Anterior cingulate cortex (tissue), 58 donors: Measurements from ENCODE around the gene KIAA0586.
"Not testable (repeated sequence)": the region's sequence is repeated elsewhere in the genome, so short reads cannot be mapped to it uniquely, and the experiment has no call there.

Experiments used
- DNase-seq, 58 donors: peaks; one replicate each; lab custom pipeline; 2025; lab: John Stamatoyannopoulos, UW

The KIAA0586 gene

DNA sequence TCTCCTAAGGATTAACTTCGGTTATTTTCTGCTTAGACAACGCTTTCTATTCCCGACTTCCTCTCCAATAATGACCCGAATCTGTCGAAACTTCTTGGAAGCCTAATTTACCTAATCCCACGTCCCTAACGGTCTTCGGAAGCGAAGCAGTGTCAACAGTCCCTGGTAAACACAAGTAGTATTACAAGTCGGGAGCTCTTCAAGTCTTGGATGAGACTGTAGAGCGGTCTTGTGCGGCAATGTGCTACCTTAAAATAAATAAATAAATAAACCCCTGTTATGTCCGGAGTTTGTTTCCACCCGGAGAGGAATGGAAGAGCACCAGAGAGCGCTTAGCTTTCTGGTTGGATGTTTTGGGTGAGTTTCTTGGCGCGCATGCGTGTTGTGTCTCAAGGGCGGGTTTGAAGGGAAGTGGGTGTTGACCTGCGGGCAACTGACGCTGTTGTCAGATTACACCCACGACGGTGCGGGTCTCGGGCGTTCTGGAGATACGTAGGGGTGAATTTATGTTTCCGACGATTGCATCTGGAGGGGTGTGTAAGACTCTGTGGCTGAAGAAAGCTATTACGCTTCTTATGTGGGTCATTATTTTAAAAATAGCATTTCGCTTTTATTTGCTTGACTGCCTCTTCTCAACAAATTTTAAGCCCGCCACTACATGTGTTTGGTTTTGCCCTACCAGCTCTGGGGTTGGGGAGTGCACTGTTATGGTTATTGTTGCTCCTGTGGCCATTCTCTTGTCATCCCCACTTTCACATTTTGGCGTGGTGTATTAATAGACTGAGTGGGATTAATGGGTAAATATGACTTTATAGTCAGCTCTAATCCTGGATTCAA is at the start of gene KIAA0586, which contains the start of gene TIMM9:
TSS of gene KIAA0586 (plus strand) at position 439 of the 837 bp plus-strand sequence. CDS start 546 bp downstream, outside the sequence.
TSS of gene TIMM9 (minus strand) at position 251 of the 837 bp plus-strand sequence. CDS start 15,586 bp downstream, outside the sequence.
- DNase-seq: peak; percentile 41 to 94 (median 88)

DNA sequence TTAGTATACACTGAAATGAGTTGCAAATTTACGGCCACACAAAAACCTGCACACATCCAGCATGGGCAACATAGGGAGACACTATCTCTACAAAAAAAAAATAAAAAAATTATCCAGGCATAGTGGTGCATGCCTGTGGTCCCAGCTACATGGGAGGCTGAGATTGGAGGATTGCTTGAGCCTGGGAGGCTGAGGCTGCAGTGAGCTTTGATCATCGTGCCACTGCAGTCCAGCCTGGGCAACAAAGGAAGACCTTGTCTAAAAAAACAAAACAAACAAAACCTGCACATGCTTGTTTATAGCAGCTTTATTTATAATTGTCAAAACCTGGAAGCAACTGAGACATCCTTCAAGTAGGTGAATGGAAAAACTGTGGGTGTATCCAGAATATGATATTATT is 36.7 kb upstream of the KIAA0586 start:
- DNase-seq: no peak

DNA sequence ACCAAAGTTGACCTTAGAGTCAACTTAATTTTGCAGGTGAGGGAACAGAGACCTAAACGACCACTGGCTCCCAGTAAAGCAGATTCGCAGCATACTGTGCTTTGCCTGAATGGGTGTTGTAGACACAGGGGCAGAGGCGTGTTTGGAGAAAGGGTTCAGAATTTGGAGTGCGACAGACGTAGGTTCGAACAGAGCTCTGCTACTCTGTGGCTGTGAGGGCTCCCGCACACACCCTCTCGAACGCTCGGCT is 32.0 kb upstream of the KIAA0586 start:
- peak in 1 of 58 donors; percentile 46 for DNase-seq

GRCh38 chr14:58395812-58396788 is 31.4 kb upstream of the KIAA0586 start, which contains the start of gene TOMM20L:
Gene TOMM20L (plus strand): TSS chr14:58395930. CDS start chr14:58395958, 28 bp downstream.
- DNase-seq: peak in 39 of 58 donors; percentile 6 to 66 (median 20)

- DNase-seq: peak in 1 of 58 donors; percentile 0
These were observed 30.4 kb upstream of the KIAA0586 start for GRCh38 chr14:58397156-58397555.

DNA sequence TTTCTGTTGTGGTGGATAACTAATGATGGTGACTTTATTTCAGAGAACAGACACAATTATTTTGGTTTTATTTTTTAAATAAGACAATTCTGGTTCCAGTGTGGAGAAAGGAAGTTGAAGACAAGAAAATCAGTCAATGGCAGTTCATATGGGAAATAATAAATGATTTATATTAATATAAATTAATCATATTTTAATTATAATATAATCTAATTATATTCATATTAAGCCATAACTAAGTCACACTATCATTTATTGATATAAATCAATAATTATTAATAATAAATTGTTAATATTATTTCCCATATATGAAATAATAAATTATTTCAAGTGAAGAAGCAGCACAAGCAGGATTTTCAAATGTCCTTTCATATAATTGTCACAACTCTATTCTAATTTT is 29.0 kb upstream of the KIAA0586 start:
- no peak for DNase-seq

GRCh38 chr14:58398895-58399294 is 28.6 kb upstream of the KIAA0586 start:
- no peak for DNase-seq

- no peak for DNase-seq
These were observed 25.9 kb upstream of the KIAA0586 start for GRCh38 chr14:58401587-58401986.

DNA sequence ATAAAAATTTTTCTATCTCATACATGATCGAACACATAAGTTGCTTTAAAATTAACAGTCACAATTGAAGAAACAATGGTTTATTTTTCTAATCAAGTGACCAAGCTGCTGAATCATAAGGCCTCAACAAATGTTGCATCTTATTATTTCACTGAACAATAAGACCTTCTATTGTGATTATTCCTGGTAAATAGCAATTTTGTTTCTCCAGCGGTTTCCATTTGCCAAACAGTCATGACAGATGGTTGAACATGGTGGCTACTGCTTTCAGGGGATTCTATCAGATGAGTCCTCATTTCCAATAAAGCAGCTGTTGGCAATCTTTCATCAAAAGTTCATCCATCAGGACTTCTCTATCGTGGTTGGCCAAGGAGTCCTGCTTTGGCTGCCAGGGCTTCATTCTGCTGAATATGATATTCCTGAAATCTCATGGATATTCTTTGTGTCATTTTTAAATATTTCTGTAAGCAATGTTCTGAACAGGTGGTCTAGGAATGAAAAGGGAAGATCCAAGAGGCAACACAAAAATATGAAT is 18.8 kb upstream of the KIAA0586 start:
- DNase-seq: peak in 6 of 58 donors; percentile 7 to 45 (median 14)

- DNase-seq: no peak
These were observed 12.7 kb upstream of the KIAA0586 start for GRCh38 chr14:58414845-58415244.

- no peak for DNase-seq
These were observed 11.6 kb upstream of the KIAA0586 start for GRCh38 chr14:58415636-58416547.

DNA sequence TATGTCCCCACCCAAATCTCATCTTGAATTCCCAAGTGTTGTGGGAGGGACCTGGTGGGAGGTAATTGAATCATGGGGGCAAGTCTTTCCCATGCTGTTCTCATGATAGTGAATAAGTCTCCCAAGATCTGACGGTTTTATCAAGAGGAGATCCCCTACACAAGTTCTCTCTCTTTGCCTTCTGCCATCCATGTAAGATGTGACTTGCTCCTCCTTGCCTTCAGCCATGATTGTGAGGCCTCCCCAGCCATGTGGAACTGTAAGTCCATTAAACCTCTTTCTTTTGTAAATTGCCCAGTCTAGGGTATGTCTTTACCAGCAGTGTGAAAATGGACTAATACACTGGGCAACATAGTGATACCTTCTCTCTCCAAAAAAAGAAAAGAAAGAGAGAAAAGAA is 10.6 kb upstream of the KIAA0586 start:
- DNase-seq: not testable (repeated sequence)

GRCh38 chr14:58426670-58427280 is 744 bp upstream of the KIAA0586 start:
- peak in 56 of 58 donors; percentile 1 to 80 (median 50) for DNase-seq

DNA sequence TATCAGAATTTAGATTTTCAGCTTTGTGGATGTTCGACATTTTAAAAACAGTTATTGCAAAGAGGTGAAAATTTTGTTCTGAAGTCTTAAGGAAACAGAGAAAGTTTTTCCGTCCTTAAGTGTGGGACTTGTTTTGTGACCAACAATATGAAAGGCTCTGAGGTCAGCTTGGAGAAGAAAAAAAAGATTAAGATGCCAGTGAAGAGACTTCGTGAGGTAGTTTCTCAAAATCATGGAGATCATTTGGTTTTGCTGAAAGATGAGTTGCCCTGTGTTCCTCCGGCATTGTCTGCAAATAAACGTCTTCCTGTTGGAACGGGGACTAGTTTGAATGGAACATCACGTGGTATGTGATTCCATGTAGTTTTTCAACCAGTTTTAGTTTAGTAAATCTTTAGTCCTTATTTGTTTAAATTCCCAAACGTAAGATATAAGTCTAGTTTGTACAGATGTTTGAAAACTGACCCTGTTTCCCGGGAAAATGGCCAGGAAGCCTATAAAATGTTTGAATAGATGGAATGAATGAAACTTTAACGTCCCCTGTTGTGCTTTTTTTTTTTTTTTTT is 682 bp downstream of the KIAA0586 start:
- DNase-seq: peak in 6 of 58 donors; percentile 1 to 14 (median 8)

DNA sequence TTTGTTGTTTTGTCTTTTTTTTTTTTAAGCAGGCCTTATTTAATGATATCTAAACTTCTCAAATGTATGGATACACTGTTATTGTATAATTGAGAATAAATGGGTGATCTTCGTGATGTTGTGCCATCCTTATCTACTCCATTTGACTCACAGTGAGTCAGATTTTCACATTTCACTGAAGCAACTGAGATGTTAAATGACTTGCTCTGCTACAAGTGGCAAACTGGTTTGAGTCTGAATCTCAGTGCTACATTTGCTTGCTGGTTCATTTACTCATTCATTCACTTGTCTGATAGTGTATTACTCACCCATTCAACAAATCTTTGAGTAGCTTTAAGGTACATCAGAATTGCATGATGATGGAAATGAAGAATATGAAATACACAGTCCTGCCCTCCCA is 2.6 kb downstream of the KIAA0586 start:
- DNase-seq: no peak

DNA sequence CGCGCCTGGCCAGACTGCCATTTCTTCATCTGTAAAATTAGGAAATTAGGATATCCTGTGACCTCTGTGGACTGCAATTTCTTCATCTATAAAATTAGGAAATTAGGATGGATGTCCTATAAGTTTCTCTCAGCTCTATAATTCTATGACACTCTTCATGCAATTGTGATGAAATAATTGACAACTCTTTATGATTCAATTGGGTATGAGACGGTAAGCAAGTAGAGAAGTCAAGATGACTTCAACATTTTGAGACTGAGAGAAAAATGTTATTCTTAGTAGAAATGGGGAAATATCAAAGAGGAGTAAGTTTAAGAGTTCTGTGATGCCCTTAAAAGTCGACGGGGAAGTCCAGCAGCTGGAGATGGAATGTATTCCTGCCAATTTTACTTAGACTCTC is 12.0 kb downstream of the KIAA0586 start:
- no peak for DNase-seq

DNA sequence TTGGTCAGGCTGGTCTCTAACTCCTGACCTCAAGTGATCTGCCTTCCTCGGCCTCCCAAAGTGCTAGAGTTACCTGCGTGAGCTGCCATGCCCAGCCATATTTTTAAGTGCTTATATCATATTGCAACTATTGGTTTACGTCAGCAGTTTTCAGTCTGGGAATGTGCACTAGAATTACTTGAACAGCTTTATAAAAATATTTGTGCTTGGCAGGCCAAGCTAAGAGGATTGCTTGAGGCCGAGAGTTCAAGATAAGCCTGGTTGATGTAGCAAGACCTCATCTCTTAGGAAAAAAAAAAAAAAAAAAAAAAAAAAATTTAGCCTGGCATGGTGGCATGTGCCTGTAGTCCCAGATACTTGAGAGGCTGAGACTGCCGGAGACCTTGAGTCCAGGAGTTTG is 17.1 kb downstream of the KIAA0586 start:
- no peak for DNase-seq

DNA sequence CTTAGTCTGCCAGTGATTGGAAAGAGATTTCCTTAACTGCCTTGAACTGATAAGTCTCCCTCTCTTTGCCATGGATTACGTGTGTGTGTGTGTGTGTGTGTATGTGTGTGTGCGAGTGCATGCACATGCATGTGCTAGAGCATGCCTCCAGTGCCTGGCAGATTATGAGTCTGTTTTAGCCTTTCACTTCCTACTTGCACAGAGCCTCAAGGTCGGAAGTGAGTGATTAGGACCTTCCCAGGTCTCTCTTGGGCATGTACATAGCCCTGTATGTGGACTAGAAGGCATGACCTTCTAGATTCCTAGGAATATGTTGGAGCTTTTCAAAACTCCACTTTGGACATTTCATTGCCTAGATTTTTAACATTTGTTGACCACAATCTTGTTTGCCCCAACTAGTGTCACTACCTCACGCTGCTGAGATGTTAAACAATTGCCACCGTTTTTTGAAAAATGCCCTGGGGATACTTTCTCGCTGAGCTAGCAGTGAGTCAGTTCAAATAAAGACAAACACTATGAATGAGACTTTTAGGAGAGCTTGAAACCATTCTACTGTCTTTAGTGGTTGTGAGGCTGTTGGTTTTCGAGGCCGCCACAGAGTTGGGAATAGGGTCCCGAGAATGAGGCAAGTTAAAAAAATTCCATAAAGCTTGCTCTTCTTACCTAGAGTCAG is 28.2 kb downstream of the KIAA0586 start:
- no peak for DNase-seq
